GM12891 (cell line): ENCODE measurements around the gene ABCG5.

ENCODE experiments used
- POLR2A ChIP-seq: IDR thresholded peaks from 2 replicates; pipeline ENCODE4 v1.6.1; 2011; ENCODE audit warnings: low read depth, low read length, control low read depth
- POLR2AphosphoS5 ChIP-seq: IDR thresholded peaks from 2 replicates; pipeline ENCODE4 v1.6.1; 2011; ENCODE audit warnings: low read depth, low read length, control low read depth
- POU2F2 ChIP-seq: IDR thresholded peaks from 2 replicates; pipeline ENCODE4 v1.6.1; 2011; ENCODE audit warnings: low read depth, mild to moderate bottlenecking, control low read depth, low read length, moderate library complexity
- SPI1 ChIP-seq: IDR thresholded peaks from 2 replicates; pipeline ENCODE4 v1.6.1; 2011; ENCODE audit warnings: low read depth, low read length, control low read depth

DNA sequence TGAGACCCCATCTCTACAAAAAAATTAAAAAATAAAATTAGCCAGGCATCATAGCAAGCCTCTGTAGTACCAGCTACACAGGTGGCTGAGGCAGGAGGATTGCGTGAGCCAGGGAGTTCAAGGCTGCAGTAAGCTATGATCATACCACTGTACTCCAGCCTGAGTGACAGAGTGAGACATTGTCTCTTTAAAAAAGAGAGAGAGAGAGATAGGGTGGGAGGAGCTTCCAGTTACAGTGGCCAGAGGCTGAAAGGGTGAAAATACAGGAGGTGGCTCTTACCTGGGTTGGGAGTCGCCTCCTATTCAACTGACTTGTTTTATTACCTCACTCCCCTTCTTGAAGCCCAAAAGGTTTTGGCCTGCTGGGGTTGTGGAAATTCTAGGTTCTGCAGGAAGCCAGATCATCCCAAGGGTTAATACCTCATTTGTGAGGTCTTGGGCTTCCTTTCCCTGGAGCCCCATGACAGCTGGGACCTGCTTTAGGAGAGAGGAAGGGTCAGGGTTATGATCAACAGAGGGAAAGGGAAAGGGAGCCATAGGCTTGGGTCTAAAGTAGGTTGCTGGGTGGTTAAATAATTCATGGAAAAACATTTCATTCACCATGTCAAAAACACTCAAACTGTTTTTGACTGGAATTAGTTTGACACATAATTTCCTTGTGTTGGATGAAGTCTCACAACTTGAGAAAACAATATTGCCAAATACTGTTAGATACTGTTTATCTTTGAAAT lies 47.4 kb downstream of the ABCG5 start:
- TF ChIP-seq POLR2A = no peak
- no peak for TF ChIP-seq POLR2AphosphoS5
- no peak for TF ChIP-seq SPI1
- no peak for TF ChIP-seq POU2F2
